Measurements from ENCODE around the gene PSME3.

GRCh38 chr17:42882166-42882565, 49.0 kb downstream of the PSME3 start:
- TF ChIP-seq CTCF (IDR thresholded peaks at IDR 0.05; ENCODE audit: insufficient read depth, low read length, poor library complexity, severe bottlenecking) = no peak
- no peak for TF ChIP-seq EZH2phosphoT487 (conservative IDR thresholded peaks at IDR 0.05; ENCODE audit: low read length)

All from SU-DHL-6 (cell line).